Psoas muscle (tissue), 8 donors: ENCODE measurements around the gene TGFA. TPM values are rescaled to one million over a fixed set of nuclear protein-coding genes. Genes with fewer than 3 reads are reported as not detected.

ENCODE experiments used
- ATAC-seq, 4 donors: fragments of 200-7000 bp; cut with Tn5 transposase; one replicate each; pipeline ENCODE4 v1.9.1; 2020; ENCODE audit warnings: moderate library complexity in 3 of 4, mild to moderate bottlenecking in 2 of 4
- DNase-seq, 2 donors: peaks; one replicate each; pipeline ENCODE4 v3.0.0-alpha.2; 2020
- H3K27ac ChIP-seq: fragments of 200-600 bp; one replicate; pipeline ENCODE4 v1.8.0; 2022
- H3K27me3 ChIP-seq, 3 donors: fragments of 200-600 bp in 1 of 3; one replicate each; pipeline versions ENCODE4 v1.6.1 to v1.8.0; 2013 to 2022; ENCODE audit warnings: low read length in 2 of 3, mild to moderate bottlenecking in 2 of 3, moderate library complexity in 1 of 3; ENCODE audit not compliant: insufficient read depth in 3 of 3
- H3K36me3 ChIP-seq, 2 donors: fragments of 200-600 bp in 1 of 2; one replicate each; pipeline versions ENCODE4 v1.6.1 to v1.8.0; 2013 to 2022; ENCODE audit warnings: low read depth in 1 of 2, mild to moderate bottlenecking in 1 of 2, moderate library complexity in 1 of 2; ENCODE audit not compliant: insufficient read depth in 1 of 2
- H3K4me1 ChIP-seq: fragments of 200-600 bp; one replicate; pipeline ENCODE4 v1.8.0; 2022
- H3K4me3 ChIP-seq: fragments of 200-600 bp; one replicate; pipeline ENCODE4 v1.8.0; 2022; ENCODE audit warnings: mild to moderate bottlenecking
- H3K9me3 ChIP-seq: fragments of 200-600 bp; one replicate; pipeline ENCODE4 v1.8.0; 2022
- WGBS, 3 donors: extraction: QIAGEN DNeasy Blood & Tissue Kit; methylation state at CpG; one replicate each; pipeline versions ENCODE4 v1.1.6 to v1.1.7; 2013; 5-methylcytosine and 5-hydroxymethylcytosine counted together
- intact Hi-C, 2 donors: fragments of 100-400 bp; cut with DNase I; formaldehyde crosslinking; loops; one replicate each; pipeline versions ENCODE4 v1.11.0 to v1.14.2; 2022
- polyA plus RNA-seq, 3 donors: library from polyadenylated mRNA; stranded (reverse); fragments of 200-250 nt; gene quantifications; one replicate each; pipeline ENCODE4 v1.2.3, GENCODE V29; 2013
- total RNA-seq, 4 donors: library from RNA; stranded (reverse); fragmentation: NEBNext Ultra II Directional in 2 of 4; extraction: Animal tissue kit (Norgen Biotek cat#: 25700) in 2 of 4; gene quantifications; one replicate each; pipeline versions ENCODE4 v1.2.1 to v1.2.4, GENCODE V29; 2021 to 2023
- TF ChIP-seq, protein P1 (sequence below): fragments of 200-600 bp; IDR thresholded peaks from one replicate; pipeline ENCODE4 v1.8.0; 2022; ENCODE audit warnings: antibody characterized with exemption
- donor health status: healthy with polysubstance abuse.
- donor health status: DM: no; HTN: no; CAD: no; lungs with moderate emphysema.
- donor health status: Bipolar disorder and iron deficiency.
- donor health status: healthy.
- donor health status: DM: yes; HTN: yes; CAD: no.
- donor health status: DM: no; HTN: no; CAD: no.
- donor health status: DM: no; HTN: no; CAD: no.
- donor health status: DM: yes; HTN: yes; CAD: no.

Gene TGFA
- total and polyA plus RNA-seq, 7 donors = 0.03 to 0.39 (median 0.12) TPM

GRCh38 chr2:70570041-70570661 is 16.5 kb upstream of the TGFA start:
- Histone ChIP-seq H3K9me3 (no peaks in the 10 kb centered on the region), H3K4me1 (peaks cover 5% of the 10 kb centered on the region), H3K27me3 (peaks cover 0 to 12% (median 2%) of the 10 kb centered on the region in 3 donors), H3K36me3 (no peaks in the 10 kb centered on the region), H3K27ac (no peak overlapping the region), H3K4me3 (no peak overlapping the region)
- intact Hi-C loops = no loop called here
- TF ChIP-seq, protein P1, sequence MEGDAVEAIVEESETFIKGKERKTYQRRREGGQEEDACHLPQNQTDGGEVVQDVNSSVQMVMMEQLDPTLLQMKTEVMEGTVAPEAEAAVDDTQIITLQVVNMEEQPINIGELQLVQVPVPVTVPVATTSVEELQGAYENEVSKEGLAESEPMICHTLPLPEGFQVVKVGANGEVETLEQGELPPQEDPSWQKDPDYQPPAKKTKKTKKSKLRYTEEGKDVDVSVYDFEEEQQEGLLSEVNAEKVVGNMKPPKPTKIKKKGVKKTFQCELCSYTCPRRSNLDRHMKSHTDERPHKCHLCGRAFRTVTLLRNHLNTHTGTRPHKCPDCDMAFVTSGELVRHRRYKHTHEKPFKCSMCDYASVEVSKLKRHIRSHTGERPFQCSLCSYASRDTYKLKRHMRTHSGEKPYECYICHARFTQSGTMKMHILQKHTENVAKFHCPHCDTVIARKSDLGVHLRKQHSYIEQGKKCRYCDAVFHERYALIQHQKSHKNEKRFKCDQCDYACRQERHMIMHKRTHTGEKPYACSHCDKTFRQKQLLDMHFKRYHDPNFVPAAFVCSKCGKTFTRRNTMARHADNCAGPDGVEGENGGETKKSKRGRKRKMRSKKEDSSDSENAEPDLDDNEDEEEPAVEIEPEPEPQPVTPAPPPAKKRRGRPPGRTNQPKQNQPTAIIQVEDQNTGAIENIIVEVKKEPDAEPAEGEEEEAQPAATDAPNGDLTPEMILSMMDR = no peak
- DNase-seq (no peak), ATAC-seq (no peak)
- WGBS, 3 donors = 61 to 68% (median 67%) methylated on average over 7 of the region's 7 CpGs

DNA sequence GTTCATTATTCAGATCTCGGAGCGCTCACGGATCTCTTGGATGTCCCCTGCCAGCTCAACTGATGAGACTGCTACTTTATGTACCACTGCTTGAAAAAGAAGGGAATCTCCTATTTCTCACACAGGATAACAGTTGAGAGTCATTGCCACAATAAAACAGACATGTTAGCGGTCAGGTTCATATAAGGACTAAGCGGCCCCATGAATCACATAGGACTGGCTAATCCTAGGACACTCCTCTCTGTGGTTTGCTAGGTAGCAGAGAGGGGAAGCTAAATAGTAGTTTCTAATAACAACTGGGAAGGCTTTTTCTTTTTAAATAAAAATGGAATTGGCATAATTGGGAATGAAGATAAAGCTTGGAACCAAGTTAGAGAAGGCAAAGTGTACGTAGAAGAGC is 15.9 kb upstream of the TGFA start:
- DNase-seq = no peak
- no peak for ATAC-seq
- TF ChIP-seq, protein P1 = no peak
- Histone ChIP-seq H3K4me1 (peaks cover 5% of the 10 kb centered on the region), H3K27ac (no peak overlapping the region), H3K4me3 (no peak overlapping the region), H3K27me3 (peaks cover 0 to 12% (median 2%) of the 10 kb centered on the region in 3 donors), H3K9me3 (no peaks in the 10 kb centered on the region), H3K36me3 (no peaks in the 10 kb centered on the region)
- 76 to 88% (median 86%) methylated on average over 6 of the region's 6 CpGs for WGBS, 3 donors
- intact Hi-C loops = no loop called here

DNA sequence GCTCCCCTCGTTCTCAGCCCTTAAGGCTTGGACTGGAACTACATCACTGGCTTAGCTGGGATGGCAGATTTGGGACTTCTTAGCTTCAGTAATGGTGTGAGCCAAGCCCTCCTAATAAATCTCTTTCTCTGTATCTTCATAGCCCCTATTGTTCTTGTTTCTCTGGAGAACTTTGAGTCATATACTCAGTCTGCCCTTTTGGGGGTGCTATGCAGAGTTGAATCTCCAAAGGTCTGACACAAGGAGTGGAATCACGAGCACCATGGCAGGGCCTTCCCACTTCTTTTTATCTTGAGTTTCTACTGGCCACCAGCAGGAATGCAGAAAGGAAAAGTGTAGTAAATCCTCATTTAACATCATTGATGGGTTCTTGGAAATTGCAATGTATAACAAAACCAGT is 13.3 kb upstream of the TGFA start:
- H3K27ac ChIP-seq = no peak overlapping the region
- no peak overlapping the region for H3K4me3 ChIP-seq
- DNase-seq = no peak
- H3K4me1 ChIP-seq = no peaks in the 10 kb centered on the region
- no peaks in the 10 kb centered on the region for H3K9me3 ChIP-seq
- TF ChIP-seq, protein P1 = no peak
- H3K36me3 ChIP-seq = no peaks in the 10 kb centered on the region
- 77 to 81% (median 81%) methylated on average over 2 of the region's 2 CpGs for WGBS, 3 donors
- no peak for ATAC-seq
- H3K27me3 ChIP-seq = peaks cover 0 to 8% (median 2%) of the 10 kb centered on the region in 3 donors
- intact Hi-C loops = no loop called here

DNA sequence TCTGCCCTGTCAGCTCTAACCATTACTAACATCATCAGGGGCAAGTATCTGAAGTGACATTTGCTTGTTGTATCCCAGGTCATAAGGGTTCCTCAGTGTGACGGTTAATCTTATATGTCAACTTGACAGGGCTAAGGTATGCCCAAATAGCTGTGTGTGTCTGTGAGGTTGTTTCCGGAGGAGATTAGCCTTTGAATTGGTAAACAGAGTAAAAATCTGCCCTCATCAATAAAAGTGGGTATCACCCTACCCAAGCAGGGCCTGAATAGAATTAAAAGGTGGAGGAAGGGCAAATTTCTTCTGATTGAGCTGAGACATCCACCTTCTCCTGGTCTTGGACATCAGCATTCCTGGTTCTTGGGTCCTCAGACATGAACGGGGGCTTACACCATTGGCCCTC is 12.8 kb upstream of the TGFA start:
- Histone ChIP-seq H3K4me1 (no peaks in the 10 kb centered on the region), H3K27me3 (peaks cover 0 to 5% (median 2%) of the 10 kb centered on the region in 3 donors), H3K4me3 (no peak overlapping the region), H3K36me3 (no peaks in the 10 kb centered on the region), H3K9me3 (no peaks in the 10 kb centered on the region), H3K27ac (no peak overlapping the region)
- TF ChIP-seq, protein P1 = no peak
- intact Hi-C loops = no loop called here
- WGBS, 3 donors = 89 to 94% (median 90%) methylated on average over 3 of the region's 3 CpGs
- no peak for ATAC-seq
- DNase-seq = no peak
